ENCODE results near the gene APOL3. TPM values are rescaled to one million over a fixed set of nuclear protein-coding genes. Genes with fewer than 3 reads are reported as not detected.

Gene APOL3
- total RNA-seq, 1 donor from 2014 or later = 2.3 TPM

GRCh38 chr22:36177160-36177559, 16.6 kb upstream of the APOL3 start:
- no peak for DNase-seq (ENCODE audit: low read depth)
- Histone ChIP-seq H3K9ac (ENCODE audit: low read length) (no peak overlapping the region), H3K4me1 (ENCODE audit: insufficient read depth, low read length) (no peaks in the 10 kb centered on the region), H2AFZ (ENCODE audit: low read depth, low read length) (no peak overlapping the region), H3K27ac (ENCODE audit: low read depth, low read length) (no peak overlapping the region), H3K4me2 (ENCODE audit: low read length) (no peak overlapping the region), H3K9me3 (ENCODE audit: insufficient read depth, low read depth, low read length) (no peaks in the 10 kb centered on the region), H3K79me2 (ENCODE audit: insufficient read depth, low read length) (no peaks in the 10 kb centered on the region), H3K27me3 (ENCODE audit: insufficient read depth, low read length) (peaks cover 7% of the 10 kb centered on the region), H3K4me3 (ENCODE audit: insufficient read depth, low read depth, low read length) (no peak overlapping the region), H4K20me1 (ENCODE audit: insufficient read depth, low read length) (no peaks in the 10 kb centered on the region), H3K36me3 (ENCODE audit: insufficient read depth, low read length) (no peaks in the 10 kb centered on the region)
- no peak overlapping the region for H3K27ac Mint-ChIP-seq (ENCODE audit: unreplicated experiment)
- no peaks in the 10 kb centered on the region for H3K36me3 Mint-ChIP-seq (ENCODE audit: low read depth, unreplicated experiment)
- TF ChIP-seq EZH2 (IDR thresholded peaks at IDR 0.05; ENCODE audit: insufficient read depth, low read length) = no peak
- TF ChIP-seq CTCF (IDR thresholded peaks at IDR 0.05; ENCODE audit: insufficient read depth, low read depth, low read length) = no peak
- H3K27me3 Mint-ChIP-seq (ENCODE audit: low read depth, unreplicated experiment) = no peaks in the 10 kb centered on the region
- no peak overlapping the region for H3K4me3 Mint-ChIP-seq (ENCODE audit: unreplicated experiment)
- H3K4me1 Mint-ChIP-seq (ENCODE audit: low read depth, unreplicated experiment) = peaks cover 2% of the 10 kb centered on the region
- no peaks in the 10 kb centered on the region for H3K9me3 Mint-ChIP-seq (ENCODE audit: unreplicated experiment)
- no peak for FAIRE-seq

- H3K4me1 Mint-ChIP-seq (ENCODE audit: low read depth, unreplicated experiment) = peaks cover 2% of the 10 kb centered on the region
- DNase-seq (ENCODE audit: low read depth) = no peak
- H3K36me3 Mint-ChIP-seq (ENCODE audit: low read depth, unreplicated experiment) = no peaks in the 10 kb centered on the region
- Histone ChIP-seq H4K20me1 (ENCODE audit: insufficient read depth, low read length) (no peaks in the 10 kb centered on the region), H3K4me1 (ENCODE audit: insufficient read depth, low read length) (no peaks in the 10 kb centered on the region), H3K9ac (ENCODE audit: low read length) (no peak overlapping the region), H2AFZ (ENCODE audit: low read depth, low read length) (no peak overlapping the region), H3K36me3 (ENCODE audit: insufficient read depth, low read length) (no peaks in the 10 kb centered on the region), H3K27me3 (ENCODE audit: insufficient read depth, low read length) (peaks cover under 1% of the 10 kb centered on the region), H3K9me3 (ENCODE audit: insufficient read depth, low read depth, low read length) (no peaks in the 10 kb centered on the region), H3K79me2 (ENCODE audit: insufficient read depth, low read length) (no peaks in the 10 kb centered on the region), H3K4me2 (ENCODE audit: low read length) (no peak overlapping the region), H3K4me3 (ENCODE audit: insufficient read depth, low read depth, low read length) (no peak overlapping the region), H3K27ac (ENCODE audit: low read depth, low read length) (no peak overlapping the region)
- no peak overlapping the region for H3K4me3 Mint-ChIP-seq (ENCODE audit: unreplicated experiment)
- no peaks in the 10 kb centered on the region for H3K9me3 Mint-ChIP-seq (ENCODE audit: unreplicated experiment)
- TF ChIP-seq CTCF (IDR thresholded peaks at IDR 0.05; ENCODE audit: insufficient read depth, low read depth, low read length) (no peak), EZH2 (IDR thresholded peaks at IDR 0.05; ENCODE audit: insufficient read depth, low read length) (no peak)
- H3K27me3 Mint-ChIP-seq (ENCODE audit: low read depth, unreplicated experiment) = no peaks in the 10 kb centered on the region
- no peak overlapping the region for H3K27ac Mint-ChIP-seq (ENCODE audit: unreplicated experiment)
- peak; percentile 39 for FAIRE-seq
Observed at GRCh38 chr22:36175892-36176291, 15.3 kb upstream of the APOL3 start.

GRCh38 chr22:36171941-36172340, 11.4 kb upstream of the APOL3 start:
- no peak overlapping the region for H2AFZ ChIP-seq (ENCODE audit: low read depth, low read length)
- Mint-ChIP-seq H3K4me1 (ENCODE audit: low read depth, unreplicated experiment) (no peaks in the 10 kb centered on the region), H3K4me3 (ENCODE audit: unreplicated experiment) (no peak overlapping the region), H3K36me3 (ENCODE audit: low read depth, unreplicated experiment) (no peaks in the 10 kb centered on the region), H3K9me3 (ENCODE audit: unreplicated experiment) (no peaks in the 10 kb centered on the region), H3K27ac (ENCODE audit: unreplicated experiment) (no peak overlapping the region), H3K27me3 (ENCODE audit: low read depth, unreplicated experiment) (no peaks in the 10 kb centered on the region)
- peaks cover 6% of the 10 kb centered on the region for H3K27me3 ChIP-seq (ENCODE audit: insufficient read depth, low read length)
- H3K27ac ChIP-seq (ENCODE audit: low read depth, low read length) = no peak overlapping the region
- H3K9me3 ChIP-seq (ENCODE audit: insufficient read depth, low read depth, low read length) = no peaks in the 10 kb centered on the region
- H3K4me3 ChIP-seq (ENCODE audit: insufficient read depth, low read depth, low read length) = no peak overlapping the region
- no peaks in the 10 kb centered on the region for H3K36me3 ChIP-seq (ENCODE audit: insufficient read depth, low read length)
- H3K4me2 ChIP-seq (ENCODE audit: low read length) = no peak overlapping the region
- H3K79me2 ChIP-seq (ENCODE audit: insufficient read depth, low read length) = no peaks in the 10 kb centered on the region
- H3K9ac ChIP-seq (ENCODE audit: low read length) = no peak overlapping the region
- no peak for FAIRE-seq
- TF ChIP-seq EZH2 (IDR thresholded peaks at IDR 0.05; ENCODE audit: insufficient read depth, low read length) (no peak), CTCF (IDR thresholded peaks at IDR 0.05; ENCODE audit: insufficient read depth, low read depth, low read length) (no peak)
- H3K4me1 ChIP-seq (ENCODE audit: insufficient read depth, low read length) = no peaks in the 10 kb centered on the region
- no peaks in the 10 kb centered on the region for H4K20me1 ChIP-seq (ENCODE audit: insufficient read depth, low read length)
- DNase-seq (ENCODE audit: low read depth) = no peak
